ENCODE measurements around the gene GCG. TPM values are rescaled to one million over a fixed set of nuclear protein-coding genes. Genes with fewer than 3 reads are reported as not detected.

GCG gene
- total and polyA plus RNA-seq, 2 of the 8 experiments (the other 6 are each of a cell fraction or from before 2014, with no cell fraction given), result not detected

GRCh38 chr2:162115076-162115475 lies 37.0 kb downstream of the GCG start:
- POLR2A ChIA-PET (ENCODE audit: partially characterized antibody), result no interaction called here
- H3K27ac ChIP-seq (ENCODE audit: low read depth, low read length), result no peak overlapping the region
- H3K4me1 ChIP-seq (replicated peaks in 1 of 4; ENCODE audit: control insufficient read depth in 3 of 4, insufficient read depth in 4 of 4, low read length in 3 of 4), result peaks cover 0 to 6% (median 3%) of the 10 kb centered on the region in 4 experiments; a peak in 3 of 7 replicates
- TF ChIP-seq CHD1 (IDR thresholded peaks at IDR 0.05; ENCODE audit: low read depth, low read length) (no peak), NRF1 (IDR thresholded peaks at IDR 0.05; ENCODE audit: low read depth, low read length) (no peak), TEAD4 (IDR thresholded peaks at IDR 0.05; ENCODE audit: low read depth, low read length) (no peak), HDAC6 (IDR thresholded peaks at IDR 0.05; ENCODE audit: low read depth, low read length) (no peak), BCL11A (IDR thresholded peaks at IDR 0.05; ENCODE audit: low read depth in 2 of 2, low read length in 2 of 2) (no peak)
- no peak overlapping the region for H3K4me3 ChIP-seq (ENCODE audit: extremely low read depth in 1 of 4, insufficient read depth in 2 of 4, low read depth in 3 of 4, low read length in 4 of 4)
- H3K4me2 ChIP-seq (ENCODE audit: insufficient read depth in 1 of 2, low read depth in 2 of 2, low read length in 2 of 2), result no peak overlapping the region
- CTCF ChIA-PET (ENCODE audit: partially characterized antibody), result no interaction called here
- no peaks in the 10 kb centered on the region; a peak in 1 of 8 replicates for H3K36me3 ChIP-seq (ENCODE audit: control insufficient read depth in 2 of 4, insufficient read depth in 4 of 4, low read length in 3 of 4)
- H4K20me1 ChIP-seq (replicated peaks in 1 of 2; ENCODE audit: control insufficient read depth in 1 of 2, insufficient read depth in 2 of 2, low read length in 2 of 2), result no peaks in the 10 kb centered on the region
- no peak overlapping the region for H4K8ac ChIP-seq (ENCODE audit: extremely low read depth, insufficient read depth, low read length)
- H3K27me3 ChIP-seq (replicated peaks in 1 of 4; ENCODE audit: control insufficient read depth in 3 of 4, extremely low read depth in 1 of 4, insufficient read depth in 3 of 4, low read length in 3 of 4), result no peaks in the 10 kb centered on the region
- no peak overlapping the region for H2AK5ac ChIP-seq (ENCODE audit: low read depth, low read length)
- no peak overlapping the region for H3K18ac ChIP-seq (ENCODE audit: extremely low read depth, low read length)
- H2BK120ac ChIP-seq (replicated peaks; ENCODE audit: low read depth, low read length), result no peak overlapping the region
- H3K23me2 ChIP-seq (ENCODE audit: low read depth, low read length), result no peaks in the 10 kb centered on the region
- no peak overlapping the region for H2AFZ ChIP-seq (ENCODE audit: low read length)
- no peak overlapping the region for H3K14ac ChIP-seq (ENCODE audit: insufficient read length)
- H3K4ac ChIP-seq (replicated peaks; ENCODE audit: insufficient read length, low read depth, low read length), result no peak overlapping the region
- DNase-seq (ENCODE audit: low read depth in 1 of 2, low spot score in 2 of 2), result no peak
- H3K9me3 ChIP-seq (ENCODE audit: insufficient read depth in 2 of 2, low read depth in 1 of 2, low read length in 1 of 2), result 0 out of 4 replicates have a peak, but pooled peaks cover 0 to 6% of the 10 kb centered on the region in 2 experiments
- no peak overlapping the region for H4K91ac ChIP-seq (replicated peaks; ENCODE audit: insufficient read length, low read length)
- no peak overlapping the region for H2BK12ac ChIP-seq (ENCODE audit: low read depth, low read length)
- WGBS, 2 experiments (ENCODE audit: extremely low coverage in 1 of 2, insufficient coverage in 1 of 2, insufficient read length in 1 of 2, insufficient replicate concordance in 2 of 2, low coverage in 1 of 2, low lambda C conversion rate in 2 of 2, missing lambda C conversion rate in 1 of 2), result 98% methylated on average over 2 of the region's 2 CpGs; no CpG with 5 or more reads in 1 of the 2 experiments
- no peak for FAIRE-seq
- no peak overlapping the region for H2BK20ac ChIP-seq (ENCODE audit: low read length)
- H2BK5ac ChIP-seq (ENCODE audit: low read depth, low read length), result no peak overlapping the region
- H3K56ac ChIP-seq (replicated peaks; ENCODE audit: insufficient read length, low read depth, low read length), result no peak overlapping the region
- no peak overlapping the region for H3K9ac ChIP-seq (replicated peaks in 1 of 4; ENCODE audit: extremely low read depth in 1 of 4, low read depth in 3 of 4, low read length in 3 of 4)
- no peak overlapping the region for H3K23ac ChIP-seq (ENCODE audit: insufficient read length)
- no peak overlapping the region for H4K5ac ChIP-seq (ENCODE audit: insufficient read length, low read depth, low read length)
- no peak overlapping the region for H2BK15ac ChIP-seq (ENCODE audit: low read length)
- no peaks in the 10 kb centered on the region for H3K79me1 ChIP-seq (ENCODE audit: low read depth, low read length)
- no peaks in the 10 kb centered on the region for H3K79me2 ChIP-seq (ENCODE audit: control insufficient read depth in 1 of 2, insufficient read depth in 2 of 2, low read length in 2 of 2)

Data from H1 (cell line).